GM12878 (cell line): ENCODE data around the gene GRAMD1A.

Source experiments
- RBBP5 ChIP-seq: fragments of 200-600 bp; sonication (generic); conservative IDR thresholded peaks from 2 replicates; pipeline ENCODE4 v1.6.1; 2016
- SRF ChIP-seq, 2 experiments: IDR thresholded peaks; 2 replicates each; pipeline ENCODE4 v1.6.1; 2011; ENCODE audit warnings: low read depth in 2 of 2, low read length in 2 of 2, mild to moderate bottlenecking in 1 of 2, moderate library complexity in 1 of 2
- TAF1 ChIP-seq: IDR thresholded peaks from 2 replicates; pipeline ENCODE4 v1.6.1; 2011; ENCODE audit warnings: mild to moderate bottlenecking, low read depth, low read length, borderline replicate concordance
- ZBTB11 ChIP-seq: fragments of 450-650 bp; formaldehyde crosslinking; IDR thresholded peaks from 2 replicates; pipeline ENCODE4 v1.5.0; 2022; ENCODE audit warnings: mild to moderate bottlenecking, missing genetic modification characterization

- TF ChIP-seq TAF1 (no peak), SRF (IDR thresholded peaks at IDR 0.05; ENCODE audit: low read depth in 2 of 2, low read length in 2 of 2) (no peak), RBBP5 (no peak), ZBTB11 (CRISPR knock-in tag) (no peak)
These were observed 39.0 kb upstream of the GRAMD1A start for GRCh38 chr19:34960940-34961679.
